ENCODE results near the gene CARS2.

GRCh38 chr13:110705826-110706569 is at the start of gene CARS2:
- TF ChIP-seq ZNF792 (tag by site-specific recombination; IDR thresholded peaks at IDR 0.05) (no peak), CTCF (tag by site-specific recombination; IDR thresholded peaks at IDR 0.05) (no peak), PRDM6 (tag by site-specific recombination; IDR thresholded peaks at IDR 0.05) (no peak), ZSCAN30 (tag by site-specific recombination; IDR thresholded peaks at IDR 0.05) (0 out of 2 replicates have a peak, but pooled peaks have one; percentile 6), ELK4 (IDR thresholded peaks at IDR 0.05; ENCODE audit: borderline replicate concordance, low read depth, low read length) (no peak), ZNF350 (tag by site-specific recombination; IDR thresholded peaks at IDR 0.05) (no peak), ZNF473 (tag by site-specific recombination; IDR thresholded peaks at IDR 0.05) (no peak), SP2 (tag by site-specific recombination; IDR thresholded peaks at IDR 0.05) (peak; percentile 97), ZNF623 (tag by site-specific recombination; IDR thresholded peaks at IDR 0.05) (no peak), ZNF600 (tag by site-specific recombination; IDR thresholded peaks at IDR 0.05) (peak; percentile 57), ZNF585B (tag by site-specific recombination; IDR thresholded peaks at IDR 0.05) (no peak), ZNF624 (tag by site-specific recombination; IDR thresholded peaks at IDR 0.05) (no peak), ZNF10 (tag by site-specific recombination; IDR thresholded peaks at IDR 0.05) (0 out of 2 replicates have a peak, but pooled peaks have one; percentile 57)

Measured in HEK293 (cell line).